Muscle layer of colon (tissue), 2 donors: Measurements from ENCODE around the gene TRDN.

Experiments used
- H3K27ac ChIP-seq: one replicate; pipeline ENCODE4 v1.7.0; 2013; ENCODE audit warnings: low read depth, mild to moderate bottlenecking, low read length, moderate library complexity
- H3K27me3 ChIP-seq, 2 donors: one replicate each; pipeline ENCODE4 v1.7.0; 2013; ENCODE audit warnings: low read length in 2 of 2, mild to moderate bottlenecking in 2 of 2; ENCODE audit not compliant: insufficient read depth in 2 of 2, control insufficient read depth in 1 of 2
- H3K36me3 ChIP-seq: one replicate; pipeline ENCODE4 v1.7.0; 2013; ENCODE audit warnings: mild to moderate bottlenecking, low read length; ENCODE audit not compliant: insufficient read depth
- H3K4me1 ChIP-seq: one replicate; pipeline ENCODE4 v1.7.0; 2013; ENCODE audit warnings: mild to moderate bottlenecking, low read length; ENCODE audit not compliant: insufficient read depth
- H3K4me3 ChIP-seq, 2 donors: one replicate each; pipeline ENCODE4 v1.7.0; 2013; ENCODE audit warnings: low read length in 2 of 2, low read depth in 1 of 2, mild to moderate bottlenecking in 1 of 2, moderate library complexity in 1 of 2
- H3K9ac ChIP-seq: one replicate; pipeline ENCODE4 v1.7.0; 2013; ENCODE audit warnings: low read length
- H3K9me3 ChIP-seq: one replicate; pipeline ENCODE4 v1.7.0; 2013; ENCODE audit warnings: mild to moderate bottlenecking, low read length
- donor health status: abdominal sarcoma.
- donor health status: Adenocarcinoma of cecum.

The TRDN gene

DNA sequence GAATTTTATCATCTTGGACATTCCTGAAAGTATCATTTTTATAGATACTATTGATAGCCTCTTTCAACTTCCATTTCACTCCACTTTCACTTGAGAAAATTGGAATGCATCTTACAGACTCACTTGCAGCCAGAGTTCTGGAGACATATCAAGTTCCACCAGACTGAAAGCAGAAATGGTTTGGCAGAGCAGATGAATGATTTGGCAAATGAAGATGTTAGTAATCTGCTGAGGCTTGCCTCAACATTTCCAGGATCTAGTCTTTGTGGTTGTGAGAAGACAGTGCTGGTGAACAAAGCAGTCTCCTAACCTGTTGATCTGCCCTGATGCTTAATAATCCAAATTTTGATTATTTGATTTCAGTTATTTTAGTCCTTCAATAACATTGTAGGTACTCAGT lies 202.6 kb downstream of the TRDN start:
- H3K27ac ChIP-seq: no peak overlapping the region
- H3K27me3 ChIP-seq: no peaks in the 10 kb centered on the region
- no peak overlapping the region for H3K4me3 ChIP-seq
- H3K9ac ChIP-seq: no peak overlapping the region
- no peaks in the 10 kb centered on the region for H3K4me1 ChIP-seq
- no peaks in the 10 kb centered on the region for H3K36me3 ChIP-seq
- H3K9me3 ChIP-seq: no peaks in the 10 kb centered on the region

DNA sequence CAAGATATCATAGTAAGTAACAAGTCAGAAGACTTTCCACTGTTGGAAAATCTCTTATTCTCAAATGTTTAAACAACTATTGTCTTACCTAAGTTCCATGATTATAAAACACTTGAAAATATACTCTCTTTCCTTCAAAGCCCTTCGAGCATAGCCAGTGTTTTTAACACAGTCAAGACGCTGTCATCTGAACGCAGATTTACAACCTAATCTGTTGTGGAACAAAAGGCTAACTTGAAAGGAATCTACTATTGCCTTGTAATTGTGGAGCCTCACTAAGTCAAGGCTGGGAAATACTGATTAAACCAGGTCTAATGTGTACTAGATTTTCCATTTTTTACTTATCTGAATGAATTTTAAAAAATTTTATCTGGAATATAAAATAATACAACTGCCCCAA lies 205.8 kb downstream of the TRDN start:
- Histone ChIP-seq H3K27ac (no peak overlapping the region), H3K9ac (no peak overlapping the region), H3K36me3 (no peaks in the 10 kb centered on the region), H3K27me3 (no peaks in the 10 kb centered on the region), H3K4me3 (no peak overlapping the region), H3K4me1 (no peaks in the 10 kb centered on the region), H3K9me3 (no peaks in the 10 kb centered on the region)

DNA sequence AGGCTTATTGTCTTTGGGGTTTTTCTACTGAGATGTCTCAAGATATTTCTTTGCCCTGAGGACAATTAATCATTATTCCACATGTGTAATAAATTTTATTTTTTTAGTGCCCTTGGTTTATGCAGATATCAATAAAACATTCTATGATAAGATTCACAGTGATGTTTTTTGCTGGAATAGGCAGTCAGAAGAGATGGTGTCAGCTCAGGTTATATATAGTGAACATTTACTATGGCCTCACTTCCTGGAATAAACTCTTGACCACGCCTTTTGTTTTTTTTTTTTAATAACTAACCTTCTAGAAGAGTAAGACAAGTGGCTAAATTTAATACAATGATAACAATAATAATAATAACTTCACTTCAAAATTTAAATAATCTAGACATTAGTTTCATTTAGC lies 209.7 kb downstream of the TRDN start:
- H3K27ac ChIP-seq: no peak overlapping the region
- H3K4me1 ChIP-seq: no peaks in the 10 kb centered on the region
- no peaks in the 10 kb centered on the region for H3K27me3 ChIP-seq
- H3K9ac ChIP-seq: no peak overlapping the region
- H3K9me3 ChIP-seq: no peaks in the 10 kb centered on the region
- H3K4me3 ChIP-seq: no peak overlapping the region
- no peaks in the 10 kb centered on the region for H3K36me3 ChIP-seq

DNA sequence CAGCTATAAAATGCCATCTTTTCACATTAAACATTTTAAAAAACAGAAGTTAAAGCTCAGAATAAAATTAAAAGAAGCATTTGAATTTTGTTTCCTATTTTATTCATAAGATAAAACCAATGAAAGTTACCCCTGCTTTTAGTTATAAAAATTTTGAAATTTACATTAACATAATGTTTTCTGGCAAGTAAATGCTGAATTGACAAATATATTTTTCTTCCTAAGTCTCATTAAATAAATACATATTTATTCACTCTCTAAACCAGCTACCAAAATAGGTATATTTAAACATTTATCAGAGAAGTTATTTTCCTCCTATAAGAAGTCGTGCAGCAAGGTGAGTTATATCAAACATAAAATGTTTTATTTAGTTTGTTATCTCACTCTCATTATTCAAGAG lies 213.6 kb downstream of the TRDN start:
- H3K4me3 ChIP-seq: no peak overlapping the region
- no peaks in the 10 kb centered on the region for H3K36me3 ChIP-seq
- no peak overlapping the region for H3K9ac ChIP-seq
- H3K9me3 ChIP-seq: no peaks in the 10 kb centered on the region
- H3K4me1 ChIP-seq: no peaks in the 10 kb centered on the region
- no peaks in the 10 kb centered on the region for H3K27me3 ChIP-seq
- H3K27ac ChIP-seq: no peak overlapping the region

DNA sequence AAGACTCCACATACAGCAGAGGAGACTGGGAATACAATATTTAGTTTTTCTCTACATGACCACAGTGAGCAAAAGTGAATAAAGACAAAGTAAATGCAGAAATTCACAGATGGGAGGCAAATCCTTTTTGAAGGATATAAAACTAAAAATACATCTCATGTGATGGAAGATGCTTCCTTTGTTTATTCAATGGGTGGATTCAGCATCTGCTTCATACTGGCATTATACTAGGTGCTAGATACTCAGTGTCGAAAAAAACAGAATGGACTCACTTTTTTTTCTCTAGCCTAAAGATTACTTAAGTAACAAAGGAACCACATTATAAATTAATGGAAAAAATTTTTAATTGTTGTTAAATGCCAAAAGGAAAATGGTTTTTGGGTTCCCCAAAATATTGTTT lies 216.2 kb downstream of the TRDN start:
- no peak overlapping the region for H3K9ac ChIP-seq
- H3K27me3 ChIP-seq: no peaks in the 10 kb centered on the region
- H3K4me3 ChIP-seq: no peak overlapping the region
- H3K9me3 ChIP-seq: no peaks in the 10 kb centered on the region
- no peak overlapping the region for H3K27ac ChIP-seq
- H3K36me3 ChIP-seq: no peaks in the 10 kb centered on the region
- H3K4me1 ChIP-seq: no peaks in the 10 kb centered on the region

DNA sequence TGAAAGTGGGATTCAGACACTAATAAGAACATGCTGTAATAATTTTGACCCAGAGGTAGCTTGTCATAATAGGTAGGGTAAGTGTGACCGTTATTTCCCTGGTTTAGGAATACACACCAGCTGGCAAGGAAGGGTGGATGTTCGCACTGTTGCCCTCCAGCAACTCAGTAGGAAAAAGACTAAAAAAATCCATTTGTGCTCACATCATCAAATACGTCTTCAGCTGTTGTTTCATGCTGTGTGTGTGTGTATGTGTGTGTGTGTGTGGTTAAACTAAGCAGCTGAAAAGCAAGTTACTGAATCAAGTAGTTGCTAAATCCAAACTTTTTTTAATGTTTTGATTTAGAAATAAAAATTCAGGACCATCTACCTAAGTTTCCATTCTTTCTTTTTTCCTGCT lies 218.7 kb downstream of the TRDN start:
- Histone ChIP-seq H3K4me3 (no peak overlapping the region), H3K27me3 (no peaks in the 10 kb centered on the region), H3K4me1 (no peaks in the 10 kb centered on the region), H3K9me3 (no peaks in the 10 kb centered on the region), H3K27ac (no peak overlapping the region), H3K36me3 (no peaks in the 10 kb centered on the region), H3K9ac (no peak overlapping the region)

DNA sequence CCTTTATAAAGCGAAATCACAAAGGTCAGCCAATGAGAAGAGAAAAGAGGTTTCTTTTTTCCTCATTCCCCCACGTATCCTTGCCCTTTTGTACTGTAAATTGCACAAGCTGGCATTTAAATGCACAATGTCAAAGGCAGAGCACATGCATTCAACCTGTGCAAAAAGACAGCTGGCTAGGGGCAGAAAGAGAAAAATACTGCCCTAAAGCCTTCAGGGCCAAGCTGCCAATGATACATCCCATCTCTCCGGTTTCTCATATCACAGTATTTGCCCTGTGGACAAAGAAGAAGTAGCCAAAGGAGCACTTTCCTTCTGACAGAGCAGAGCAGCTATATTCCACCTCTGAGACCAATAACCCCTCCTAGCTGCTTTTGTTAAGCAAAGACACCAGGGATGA lies 219.2 kb downstream of the TRDN start:
- Histone ChIP-seq H3K9ac (no peak overlapping the region), H3K4me3 (no peak overlapping the region), H3K9me3 (no peaks in the 10 kb centered on the region), H3K27ac (no peak overlapping the region), H3K36me3 (no peaks in the 10 kb centered on the region), H3K4me1 (no peaks in the 10 kb centered on the region), H3K27me3 (no peaks in the 10 kb centered on the region)

DNA sequence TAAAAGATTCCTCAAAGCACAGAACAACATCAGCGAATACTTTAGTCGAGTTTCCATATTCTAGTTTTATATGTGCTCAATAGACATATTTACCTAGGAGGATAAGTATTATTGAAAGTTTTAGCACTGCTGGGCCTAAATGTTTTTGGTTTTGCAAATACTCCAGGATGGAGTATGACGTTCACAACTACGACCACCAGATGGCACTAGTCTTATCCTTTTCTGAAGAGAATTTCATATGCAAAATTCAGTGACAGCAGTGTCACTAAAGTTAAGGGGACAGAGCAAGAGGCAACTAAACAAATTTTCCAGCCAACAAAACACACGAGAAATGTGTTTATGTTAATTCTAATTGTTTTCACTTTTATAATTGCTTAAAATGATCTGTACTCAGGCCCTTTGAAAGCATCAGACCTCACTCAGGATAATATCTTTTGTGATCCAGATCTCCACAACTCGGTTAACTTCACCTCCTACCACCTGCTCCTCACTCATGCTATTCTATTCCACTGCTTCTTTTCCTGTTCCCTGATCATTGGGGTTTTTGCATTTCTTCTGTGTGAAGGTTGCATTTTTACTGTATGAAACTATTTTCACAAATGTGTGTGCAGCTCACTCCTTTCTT lies 220.8 kb downstream of the TRDN start:
- no peak overlapping the region for H3K9ac ChIP-seq
- H3K4me3 ChIP-seq: no peak overlapping the region
- H3K36me3 ChIP-seq: no peaks in the 10 kb centered on the region
- no peaks in the 10 kb centered on the region for H3K9me3 ChIP-seq
- no peaks in the 10 kb centered on the region for H3K4me1 ChIP-seq
- no peaks in the 10 kb centered on the region for H3K27me3 ChIP-seq
- no peak overlapping the region for H3K27ac ChIP-seq

DNA sequence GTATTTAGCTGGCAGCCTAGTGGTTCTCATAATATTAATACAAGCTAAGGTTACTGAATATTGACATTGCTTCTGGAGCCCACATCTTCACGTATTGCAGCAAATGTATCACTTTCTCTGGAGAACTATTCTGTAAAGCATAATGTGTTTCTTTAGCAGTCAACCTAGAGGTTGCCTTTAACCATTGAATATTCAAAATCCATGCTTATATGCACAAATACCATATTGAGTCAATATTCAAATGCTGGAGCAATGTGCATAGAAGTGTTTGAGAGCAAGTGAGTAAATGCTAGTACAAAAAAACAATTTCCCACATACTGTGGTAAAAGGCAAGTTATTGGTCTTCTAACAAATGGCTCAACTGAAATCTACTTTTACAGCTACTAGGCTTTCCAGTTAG lies 231.8 kb downstream of the TRDN start:
- no peaks in the 10 kb centered on the region for H3K36me3 ChIP-seq
- H3K4me3 ChIP-seq: no peak overlapping the region
- H3K27ac ChIP-seq: no peak overlapping the region

DNA sequence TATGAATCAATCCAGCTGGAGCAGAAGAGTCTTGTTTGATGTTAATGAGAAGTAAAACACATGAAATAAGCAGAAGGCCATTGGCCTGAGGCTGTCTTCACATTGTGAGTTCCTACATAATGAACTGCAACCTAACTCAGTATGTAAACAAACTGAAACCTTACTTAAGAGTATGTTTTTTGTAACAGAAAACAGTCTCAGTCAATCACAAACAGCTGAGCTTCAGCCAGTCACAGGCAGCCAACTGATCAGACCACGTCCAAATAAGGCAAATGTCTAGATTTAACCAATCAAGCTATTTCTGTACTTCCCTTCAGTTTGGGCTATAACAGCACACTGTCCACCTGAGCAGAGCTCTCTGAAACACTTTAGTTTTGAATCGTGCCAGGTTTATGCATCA lies 234.7 kb downstream of the TRDN start:
- Histone ChIP-seq H3K36me3 (no peaks in the 10 kb centered on the region), H3K4me1 (no peaks in the 10 kb centered on the region), H3K9ac (no peak overlapping the region), H3K27ac (no peak overlapping the region), H3K9me3 (no peaks in the 10 kb centered on the region), H3K27me3 (no peaks in the 10 kb centered on the region), H3K4me3 (no peak overlapping the region)

More for the DNA sequence above, 231.8 kb downstream of the TRDN start:
- Histone ChIP-seq H3K9ac (no peak overlapping the region), H3K9me3 (no peaks in the 10 kb centered on the region), H3K27me3 (no peaks in the 10 kb centered on the region), H3K4me1 (no peaks in the 10 kb centered on the region)

DNA sequence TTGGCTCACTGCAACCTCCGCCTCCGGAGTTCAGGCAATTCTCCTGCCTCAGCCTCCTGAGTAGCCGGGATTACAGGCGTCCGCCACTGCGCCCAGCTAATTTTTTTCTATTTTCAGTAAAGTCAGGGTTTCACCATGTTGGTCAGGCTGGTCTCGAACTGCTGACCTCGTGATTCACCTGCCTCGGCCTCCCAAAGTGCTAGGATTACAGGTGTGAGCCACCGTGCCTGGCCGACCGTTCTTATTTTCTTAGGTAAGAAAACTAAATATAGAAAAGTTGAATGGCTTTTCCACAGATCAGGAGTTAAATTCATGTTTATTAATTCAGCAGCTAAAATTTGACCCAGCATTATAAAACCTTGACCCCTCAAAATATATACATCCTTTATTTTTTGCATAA lies 238.7 kb downstream of the TRDN start:
- no peaks in the 10 kb centered on the region for H3K4me1 ChIP-seq

DNA sequence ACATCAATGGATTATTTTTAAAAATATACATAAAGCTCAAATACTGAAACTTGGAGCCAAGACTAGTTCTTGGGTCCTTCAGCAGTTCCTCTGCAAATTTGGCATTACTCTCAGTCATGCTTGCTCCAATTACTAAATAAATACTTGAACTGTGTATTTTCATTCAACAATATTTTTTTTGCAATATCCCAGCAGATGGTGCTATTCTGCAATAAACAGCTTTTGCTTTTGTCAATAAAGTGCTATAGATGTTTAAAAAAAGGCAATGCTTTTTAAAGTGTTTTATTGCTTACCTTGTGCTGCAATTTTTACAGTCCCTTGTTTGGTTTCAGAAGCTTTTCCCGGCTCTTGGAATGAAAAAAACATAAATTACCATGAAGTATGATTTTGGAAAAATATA lies 243.4 kb downstream of the TRDN start:
- no peak overlapping the region for H3K4me3 ChIP-seq
- no peaks in the 10 kb centered on the region for H3K27me3 ChIP-seq
- H3K27ac ChIP-seq: no peak overlapping the region
- H3K4me1 ChIP-seq: no peaks in the 10 kb centered on the region
- no peak overlapping the region for H3K9ac ChIP-seq
- H3K36me3 ChIP-seq: no peaks in the 10 kb centered on the region
- H3K9me3 ChIP-seq: no peaks in the 10 kb centered on the region

More for the DNA sequence above, 238.7 kb downstream of the TRDN start:
- H3K9ac ChIP-seq: no peak overlapping the region
- H3K27me3 ChIP-seq: no peaks in the 10 kb centered on the region
- H3K36me3 ChIP-seq: no peaks in the 10 kb centered on the region
- no peak overlapping the region for H3K27ac ChIP-seq
- no peaks in the 10 kb centered on the region for H3K9me3 ChIP-seq
- no peak overlapping the region for H3K4me3 ChIP-seq
